Nucleus accumbens (tissue), 56 donors: ENCODE data around the gene TAB3.
A peak's percentile ranks its signal among the peaks of the same experiment; 100 is the strongest.

Experiments used
- DNase-seq, 56 donors: peaks; one replicate each; lab custom pipeline; 2025; lab: John Stamatoyannopoulos, UW

The TAB3 gene

DNA sequence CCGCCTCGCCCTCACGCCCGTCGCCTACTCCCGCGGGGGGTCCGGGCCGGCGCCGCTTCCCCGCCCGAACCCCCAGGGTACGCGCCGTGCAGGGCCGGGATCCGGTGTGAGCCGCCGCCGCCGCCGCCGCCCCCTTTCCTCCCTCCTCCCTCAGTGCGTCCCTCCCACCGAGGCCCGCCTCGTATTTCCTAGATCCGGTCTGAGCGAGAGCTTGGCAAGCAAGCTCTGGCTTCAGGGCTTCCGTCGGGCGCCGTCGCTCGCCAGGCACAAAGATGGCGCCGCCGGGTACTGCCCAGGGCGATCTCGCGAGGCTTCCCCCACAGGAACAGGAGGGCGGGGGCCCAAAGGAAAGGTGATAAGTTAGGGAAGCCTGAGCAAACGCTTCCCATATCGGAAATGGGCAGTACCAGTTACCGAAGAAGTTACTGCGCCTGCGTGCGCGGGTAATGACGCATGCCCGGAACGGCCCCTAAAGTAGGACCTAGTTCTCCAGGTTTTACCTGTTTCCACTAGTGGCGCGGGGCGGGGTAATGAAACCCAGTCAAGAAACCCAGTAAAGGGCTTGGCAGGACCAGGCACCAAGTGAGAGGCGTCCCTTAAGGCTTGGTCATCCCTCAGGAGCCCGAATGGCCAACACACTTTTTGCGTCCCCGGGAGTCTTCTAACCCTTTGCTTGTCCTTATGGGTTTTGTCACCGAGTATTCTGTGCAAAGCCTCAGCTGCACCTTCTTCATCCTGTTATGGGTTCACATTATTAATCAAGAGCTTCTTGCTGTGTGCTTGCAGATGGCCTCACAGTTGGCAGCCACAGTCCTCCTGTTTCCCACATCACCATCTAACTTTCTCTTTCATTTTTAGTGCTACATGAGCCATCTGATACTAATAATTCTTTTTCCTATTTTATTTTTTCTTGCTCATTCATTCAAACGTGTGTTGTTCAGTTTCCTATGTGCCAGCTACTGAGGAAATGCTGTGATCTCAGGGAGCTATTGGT, at the start of gene TAB3:
TAB3 (minus strand) TSS at position 108 of the 994 bp plus-strand sequence. CDS start 29,666 bp downstream, outside the sequence.
- peak; percentile 26 to 93 (median 80) for DNase-seq

- no peak for DNase-seq
Observed at GRCh38 chrX:30938295-30938694, 49.2 kb upstream of the TAB3 start.

- DNase-seq: peak in 1 of 56 donors; percentile 1
Observed at GRCh38 chrX:30935985-30936384, 46.9 kb upstream of the TAB3 start.

- DNase-seq: no peak
Observed at GRCh38 chrX:30931920-30932319, 42.9 kb upstream of the TAB3 start.

DNA sequence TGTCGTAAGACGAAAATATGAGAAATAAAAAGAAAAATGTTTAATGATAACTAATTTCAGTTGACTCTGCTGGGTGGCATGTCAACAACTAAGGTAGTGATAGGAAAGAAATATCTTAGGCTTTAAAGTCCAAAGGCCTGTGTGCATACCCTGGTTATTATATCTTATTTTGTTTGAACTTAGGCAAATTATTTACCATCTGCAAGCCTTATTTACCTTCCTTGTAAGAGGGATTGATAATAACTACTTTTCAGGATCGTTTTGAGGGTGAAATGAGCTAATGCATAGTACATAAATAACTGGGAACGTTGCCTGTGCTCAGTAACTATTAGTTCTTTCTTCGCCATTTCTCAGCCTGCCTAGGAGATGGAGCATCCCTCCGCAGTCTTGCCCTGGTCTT, 41.6 kb upstream of the TAB3 start:
- DNase-seq: no peak

GRCh38 chrX:30930143-30930542, 41.1 kb upstream of the TAB3 start:
- DNase-seq: no peak

- no peak for DNase-seq
Observed at GRCh38 chrX:30920271-30920670, 31.2 kb upstream of the TAB3 start.

GRCh38 chrX:30918480-30918879, 29.4 kb upstream of the TAB3 start:
- no peak for DNase-seq

GRCh38 chrX:30913492-30913891, 24.4 kb upstream of the TAB3 start:
- DNase-seq: no peak

DNA sequence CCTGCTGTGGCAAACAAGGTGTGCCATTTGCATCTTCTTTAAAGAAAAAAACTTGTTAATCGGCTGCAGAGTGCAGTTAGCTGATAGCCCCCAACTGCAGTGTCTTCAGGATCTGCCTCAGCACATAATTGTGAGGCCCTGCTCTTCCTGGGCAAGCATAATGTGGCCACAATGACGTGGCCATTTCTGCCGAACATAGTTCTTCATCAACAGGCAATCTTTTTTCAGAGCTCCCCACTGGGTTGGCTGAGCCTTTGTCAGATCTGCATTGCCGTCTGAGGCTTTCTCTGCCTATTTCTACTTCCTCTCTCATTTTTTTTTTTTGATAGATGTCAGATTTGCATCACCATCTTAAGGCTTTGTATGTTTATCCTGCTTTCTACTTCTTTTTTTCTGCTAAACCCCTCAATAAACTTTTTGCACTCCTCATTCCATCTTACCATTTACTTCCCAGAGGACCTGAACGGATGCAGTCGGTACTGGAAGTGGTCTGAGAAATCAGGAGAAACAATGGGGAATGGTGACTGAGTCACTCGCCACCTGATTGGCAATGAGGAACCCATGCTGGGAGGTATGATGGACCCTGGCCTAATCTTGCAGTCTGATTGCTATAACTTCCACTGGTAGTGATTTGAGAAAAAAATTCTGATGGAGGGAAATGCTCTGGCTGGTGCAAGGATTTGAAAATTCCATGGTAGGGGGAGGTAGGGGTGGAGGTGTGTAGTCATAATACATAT, 21.2 kb upstream of the TAB3 start:
- DNase-seq: no peak

DNA sequence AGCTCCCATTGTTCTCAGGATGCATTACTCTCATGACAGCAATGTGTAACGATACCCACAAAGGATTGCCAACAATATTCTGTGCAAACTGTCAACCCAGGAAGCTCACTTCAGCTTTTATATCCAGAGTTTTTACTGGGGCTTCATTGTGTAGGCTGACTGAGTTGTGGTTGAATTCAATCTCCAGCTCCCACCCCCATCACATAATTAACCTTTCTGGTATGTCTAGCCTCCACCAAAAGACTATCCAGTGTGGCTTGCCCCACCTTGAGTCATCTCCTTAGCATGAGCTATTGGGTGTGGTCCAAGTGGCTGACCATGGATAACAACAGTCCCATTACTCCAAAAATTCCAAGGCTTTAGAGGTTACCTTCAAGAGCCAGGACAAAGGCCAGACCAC, 17.7 kb upstream of the TAB3 start:
- no peak for DNase-seq

DNA sequence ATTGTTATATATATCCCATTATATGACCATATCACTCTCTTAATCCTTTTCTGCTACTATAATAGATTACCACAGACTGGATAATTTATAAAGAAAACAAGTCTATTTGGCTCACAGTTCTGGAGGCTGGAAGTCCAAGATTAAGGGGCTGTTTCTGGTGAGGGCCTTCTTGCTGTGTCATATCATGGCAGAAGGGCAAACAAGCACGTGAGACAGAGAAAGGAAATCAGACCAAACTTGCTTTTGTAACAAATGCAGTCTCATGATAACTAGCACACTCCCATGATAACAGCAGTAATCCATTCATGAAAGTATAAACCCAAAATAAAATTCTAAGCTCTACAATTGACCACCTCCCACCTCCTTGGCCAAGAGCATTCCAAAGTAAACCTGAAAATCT, 16.3 kb upstream of the TAB3 start:
- DNase-seq: no peak

- no peak for DNase-seq
Observed at GRCh38 chrX:30904632-30905031, 15.6 kb upstream of the TAB3 start.

- DNase-seq: no peak
Observed at GRCh38 chrX:30904186-30904585, 15.1 kb upstream of the TAB3 start.

- no peak for DNase-seq
Observed at GRCh38 chrX:30900227-30900626, 11.2 kb upstream of the TAB3 start.

DNA sequence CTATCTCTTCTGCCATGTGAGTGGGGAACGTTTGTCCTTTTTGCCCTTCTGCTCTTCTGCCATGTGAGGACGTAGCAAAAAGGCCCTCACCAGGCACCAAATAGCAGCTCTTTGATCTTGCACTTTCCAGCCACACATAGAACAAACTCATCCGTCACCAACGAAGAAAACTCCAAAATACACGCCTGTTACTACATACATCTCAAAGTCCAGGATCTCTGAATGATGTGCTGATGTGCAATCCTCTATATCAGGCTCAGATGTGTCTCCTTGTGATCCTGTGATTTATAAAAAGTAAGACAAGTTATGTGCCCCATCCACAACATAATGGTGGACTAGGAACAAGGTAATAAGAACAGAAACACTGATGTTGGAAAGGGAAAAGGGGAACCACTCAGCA, 9.8 kb upstream of the TAB3 start:
- no peak for DNase-seq

- DNase-seq: no peak
Observed at GRCh38 chrX:30895370-30895769, 6.3 kb upstream of the TAB3 start.

DNA sequence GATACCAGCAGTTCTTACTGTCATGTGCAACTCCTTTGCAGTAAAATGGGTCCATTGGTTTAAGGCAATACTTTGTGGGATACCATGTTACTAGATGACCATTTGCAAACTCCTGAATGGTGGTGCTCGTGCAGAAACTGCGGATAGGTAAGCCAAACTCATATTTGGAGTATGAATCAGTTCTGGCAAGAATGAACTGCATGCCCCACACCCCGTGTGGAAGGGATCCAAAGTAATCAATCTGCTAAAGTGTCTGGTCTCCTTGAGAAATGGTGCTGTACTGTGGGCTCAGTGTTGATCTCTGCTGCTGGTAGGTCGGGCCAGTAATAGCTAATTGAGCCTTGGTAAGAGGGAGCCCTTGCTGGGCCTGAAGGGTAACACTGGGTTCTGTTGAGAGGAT, 4.2 kb upstream of the TAB3 start:
- DNase-seq: no peak

DNA sequence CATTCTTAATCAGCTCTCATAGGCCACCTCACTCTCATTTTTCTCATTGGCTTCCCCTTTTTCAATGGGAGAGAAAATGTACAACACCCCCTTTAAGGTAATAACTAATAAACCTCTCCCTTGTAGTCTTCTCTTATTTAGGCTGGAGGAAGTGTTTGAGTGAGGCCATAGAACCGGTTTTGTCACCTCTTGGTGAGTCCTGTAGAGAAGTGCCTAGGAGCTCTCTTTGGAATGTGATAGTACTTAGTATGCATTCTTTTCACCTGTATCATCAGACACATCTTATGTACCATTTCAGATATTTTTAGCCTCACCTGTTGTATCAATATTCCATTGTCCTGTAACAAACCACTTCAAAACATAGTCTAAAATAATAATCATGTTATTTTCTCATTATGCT, 3.5 kb upstream of the TAB3 start:
- no peak for DNase-seq

- peak in 18 of 56 donors; percentile 1 to 34 (median 19) for DNase-seq
Observed at GRCh38 chrX:30888526-30889146, 418 bp downstream of the TAB3 start.

DNA sequence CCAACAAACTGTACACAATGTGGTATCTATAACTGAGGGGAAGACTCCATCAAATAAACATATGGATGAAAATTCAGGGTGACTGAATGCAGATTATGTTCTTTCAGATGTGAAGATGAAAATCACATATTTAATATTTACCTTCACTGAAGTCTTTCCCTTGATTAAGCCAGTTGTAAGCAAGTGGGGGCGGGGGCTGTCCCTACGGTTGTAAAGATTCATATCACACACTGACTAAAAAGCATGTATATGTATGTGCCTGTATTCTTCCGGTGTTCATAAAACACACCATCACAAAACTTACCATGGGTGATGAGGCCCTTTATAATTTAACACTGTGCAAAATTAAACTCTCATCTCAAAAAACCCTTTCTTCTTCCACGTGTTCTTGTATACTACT, 1.3 kb downstream of the TAB3 start:
- no peak for DNase-seq
